Stimulated activated CD4-positive, alpha-beta T cell treated with anti-CD3 and anti-CD28 coated beads, Interleukin-15, amount 100 ng/mL, for 48 hours (primary cell): ENCODE data around the gene NAA10.
A peak's percentile ranks its signal among the peaks of the same experiment; 100 is the strongest.

Source experiments
- DNase-seq, 2 donors: peaks; one replicate each; pipeline ENCODE4 v3.0.0-alpha.2; 2020; ENCODE audit warnings: low read depth in 2 of 2

The NAA10 gene

GRCh38 chrX:153909024-153909979 lies 25.5 kb downstream of the NAA10 start:
- DNase-seq: no peak

- DNase-seq: no peak
These were observed 26.5 kb downstream of the NAA10 start for GRCh38 chrX:153908219-153908860.

- DNase-seq: no peak
These were observed 27.4 kb downstream of the NAA10 start for GRCh38 chrX:153907456-153907855.

- DNase-seq: no peak
These were observed 28.5 kb downstream of the NAA10 start for GRCh38 chrX:153906126-153906917.

GRCh38 chrX:153905481-153906095 lies 29.2 kb downstream of the NAA10 start:
- no peak for DNase-seq

- no peak for DNase-seq
These were observed 30.6 kb downstream of the NAA10 start, which contains the start of gene AVPR2 for GRCh38 chrX:153903991-153904957. Gene AVPR2 (plus strand): TSS chrX:153904673. CDS start chrX:153905146, 473 bp downstream.

GRCh38 chrX:153903238-153903980 lies 31.4 kb downstream of the NAA10 start:
- no peak for DNase-seq

GRCh38 chrX:153902385-153902784 lies 32.5 kb downstream of the NAA10 start:
- no peak for DNase-seq

GRCh38 chrX:153901753-153902140 lies 33.1 kb downstream of the NAA10 start:
- DNase-seq: no peak

- DNase-seq: peak; percentile 27 to 41
These were observed 33.7 kb downstream of the NAA10 start for GRCh38 chrX:153900831-153901752.

- DNase-seq: no peak
These were observed 36.9 kb downstream of the NAA10 start for GRCh38 chrX:153897899-153898298.

- DNase-seq: no peak
These were observed 45.7 kb downstream of the NAA10 start for GRCh38 chrX:153889123-153889522.

- DNase-seq: no peak
These were observed 46.5 kb downstream of the NAA10 start for GRCh38 chrX:153888344-153888743.

GRCh38 chrX:153887385-153887784 lies 47.5 kb downstream of the NAA10 start:
- no peak for DNase-seq

GRCh38 chrX:153886915-153887314 lies 47.9 kb downstream of the NAA10 start:
- DNase-seq: no peak

GRCh38 chrX:153885968-153886903 lies 48.6 kb downstream of the NAA10 start, which contains the start of gene L1CAM:
Gene L1CAM (minus strand): TSS chrX:153886173. CDS start chrX:153875836, 10,337 bp downstream.
- no peak for DNase-seq

GRCh38 chrX:153885208-153885787 lies 49.5 kb downstream of the NAA10 start:
- DNase-seq: no peak
